HG03469 (cell line): ENCODE data around the gene ID3.

Source experiments
- ATAC-seq: cut with Tn5 transposase; IDR thresholded peaks from one replicate; pipeline ENCODE4 v1.9.1; 2021; ENCODE audit warnings: mild to moderate bottlenecking, moderate library complexity, moderate number of reproducible peaks; ENCODE audit not compliant: unreplicated experiment

Gene ID3

DNA sequence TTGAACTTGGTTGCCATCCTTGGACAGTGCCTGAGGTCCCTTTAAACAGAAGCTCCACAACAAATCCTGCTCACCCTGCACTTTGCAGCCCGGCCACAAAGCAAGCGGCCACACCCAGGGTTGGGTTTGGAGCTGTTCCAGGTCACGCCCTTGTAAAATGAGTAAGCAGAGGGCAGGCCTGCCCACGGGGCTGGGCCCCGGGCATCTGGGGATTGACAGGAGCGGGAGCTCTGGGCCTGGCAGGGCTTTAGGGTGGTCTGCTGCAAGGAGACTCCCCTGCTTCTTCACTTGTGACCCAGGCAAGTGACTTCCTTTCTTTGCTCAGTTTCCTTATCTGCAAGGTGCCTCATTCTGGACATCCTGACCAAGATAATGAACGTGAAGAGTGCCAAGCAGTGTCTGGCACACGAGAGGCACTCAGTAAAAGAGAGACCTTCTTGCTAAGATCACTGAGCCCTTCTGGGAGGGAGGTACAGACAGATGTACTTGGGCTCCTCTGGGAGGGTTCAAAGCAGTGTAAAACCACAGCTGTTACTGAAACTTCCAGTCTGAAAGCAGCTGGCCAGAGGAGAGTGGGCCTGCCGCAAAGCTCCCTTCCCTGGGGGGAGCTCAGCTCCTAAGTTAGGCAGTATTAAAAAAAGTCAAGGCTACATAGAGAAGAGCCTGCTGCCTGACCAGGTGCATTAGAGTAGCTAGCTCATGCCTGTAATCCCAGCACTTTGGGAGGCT is 30.9 kb downstream of the ID3 start:
- ATAC-seq = no peak

DNA sequence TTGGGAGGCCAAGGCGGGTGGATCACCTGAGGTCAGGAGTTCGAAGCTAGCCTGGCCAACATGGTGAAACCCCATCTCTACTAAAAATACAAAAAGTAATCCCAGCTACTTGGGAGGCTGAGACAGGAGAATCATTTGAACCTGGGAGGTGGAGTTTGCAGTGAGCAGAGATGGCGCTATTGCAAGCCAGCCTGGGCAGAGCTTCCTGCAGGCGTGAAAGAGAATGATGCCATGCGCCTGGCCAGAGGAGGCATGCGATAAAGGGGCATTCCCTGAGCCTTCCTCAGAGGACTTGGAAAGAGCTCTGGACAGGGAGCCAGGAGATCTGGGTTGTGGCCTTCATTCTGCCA is 31.4 kb downstream of the ID3 start:
- ATAC-seq = no peak

DNA sequence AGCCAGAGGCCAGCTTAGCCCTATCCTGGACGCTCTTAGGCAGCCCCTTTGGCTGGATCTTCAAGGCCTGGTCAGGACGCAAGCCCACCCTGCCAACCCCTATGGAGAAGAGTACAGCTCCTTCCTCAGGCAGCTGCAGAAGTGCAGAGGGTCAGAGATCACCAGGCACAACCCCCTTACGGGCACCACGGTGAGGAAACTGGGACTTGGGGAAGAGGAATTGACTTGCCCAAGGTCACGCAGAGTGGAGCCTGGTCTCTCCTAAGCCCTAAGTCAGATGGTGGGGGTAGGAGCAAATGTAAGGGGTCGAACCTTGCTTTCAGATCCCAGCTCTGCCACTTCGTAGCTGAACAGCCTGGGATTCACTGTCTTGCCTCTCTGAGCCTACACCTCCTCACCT is 31.9 kb downstream of the ID3 start:
- ATAC-seq = no peak

DNA sequence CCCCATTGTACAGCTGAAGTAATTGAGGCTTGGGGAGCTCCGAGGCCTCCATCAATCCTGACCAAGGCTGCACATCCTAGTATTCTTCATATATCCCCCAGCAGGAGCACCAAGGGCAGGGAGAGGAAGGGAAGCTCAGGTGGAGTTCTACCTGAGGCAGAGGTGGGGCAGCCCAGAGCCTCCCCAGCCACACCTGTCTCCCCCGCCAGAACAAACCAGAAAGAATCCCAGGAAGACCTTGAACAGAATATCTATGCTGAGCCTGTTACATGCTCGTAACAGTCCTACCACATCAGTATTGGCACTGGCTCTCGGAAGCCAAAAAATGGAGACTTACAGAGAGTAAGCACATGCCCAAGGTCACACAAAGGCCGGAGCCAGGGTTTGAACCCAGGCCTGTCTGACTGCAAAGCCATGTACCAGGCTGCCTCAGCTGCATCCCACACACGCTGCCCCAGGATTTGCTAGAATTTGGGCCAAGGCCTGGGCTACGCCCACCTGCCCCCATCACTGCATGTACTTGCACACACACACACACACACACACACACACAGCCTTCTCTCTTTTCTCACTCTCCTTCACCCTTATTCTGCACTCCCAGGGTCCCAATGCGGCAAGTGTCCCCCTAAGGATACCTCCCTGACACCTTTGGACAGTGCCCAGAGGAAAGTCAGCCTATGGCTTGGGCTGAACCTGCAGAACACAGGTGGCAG is 32.8 kb downstream of the ID3 start:
- no peak for ATAC-seq

DNA sequence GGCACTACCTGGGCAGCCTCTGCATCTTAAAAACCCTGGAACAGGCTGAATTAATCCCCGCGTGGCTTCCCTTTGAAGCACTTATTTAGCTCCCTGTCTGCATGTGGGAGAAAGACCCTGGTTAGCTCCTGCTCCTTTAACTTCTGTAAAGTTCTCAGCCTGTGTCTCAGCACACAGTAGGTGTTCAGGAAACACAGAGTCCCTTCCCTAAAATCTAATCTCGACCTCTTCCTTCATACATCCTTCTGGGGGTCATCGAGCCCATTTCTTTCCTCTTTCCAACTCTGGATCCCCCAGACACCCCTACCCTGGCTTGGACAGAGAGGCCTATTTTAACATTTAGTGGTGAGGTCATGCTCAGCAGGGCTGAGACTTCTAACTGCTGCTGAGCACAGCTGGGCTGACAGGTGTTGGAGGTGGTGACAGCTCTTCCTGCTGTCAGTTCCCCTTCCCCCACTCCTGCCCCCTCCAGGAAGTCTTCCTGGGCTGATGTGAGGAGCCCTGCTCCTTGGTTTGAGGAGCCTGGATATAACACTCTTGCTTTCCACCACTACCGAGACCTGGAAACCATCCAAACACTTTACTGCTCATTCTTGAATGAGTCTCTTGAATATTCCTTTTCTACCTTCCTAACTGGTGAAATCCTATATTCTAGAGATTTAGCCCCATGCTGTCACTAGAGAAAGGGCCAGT is 33.6 kb downstream of the ID3 start:
- no peak for ATAC-seq

DNA sequence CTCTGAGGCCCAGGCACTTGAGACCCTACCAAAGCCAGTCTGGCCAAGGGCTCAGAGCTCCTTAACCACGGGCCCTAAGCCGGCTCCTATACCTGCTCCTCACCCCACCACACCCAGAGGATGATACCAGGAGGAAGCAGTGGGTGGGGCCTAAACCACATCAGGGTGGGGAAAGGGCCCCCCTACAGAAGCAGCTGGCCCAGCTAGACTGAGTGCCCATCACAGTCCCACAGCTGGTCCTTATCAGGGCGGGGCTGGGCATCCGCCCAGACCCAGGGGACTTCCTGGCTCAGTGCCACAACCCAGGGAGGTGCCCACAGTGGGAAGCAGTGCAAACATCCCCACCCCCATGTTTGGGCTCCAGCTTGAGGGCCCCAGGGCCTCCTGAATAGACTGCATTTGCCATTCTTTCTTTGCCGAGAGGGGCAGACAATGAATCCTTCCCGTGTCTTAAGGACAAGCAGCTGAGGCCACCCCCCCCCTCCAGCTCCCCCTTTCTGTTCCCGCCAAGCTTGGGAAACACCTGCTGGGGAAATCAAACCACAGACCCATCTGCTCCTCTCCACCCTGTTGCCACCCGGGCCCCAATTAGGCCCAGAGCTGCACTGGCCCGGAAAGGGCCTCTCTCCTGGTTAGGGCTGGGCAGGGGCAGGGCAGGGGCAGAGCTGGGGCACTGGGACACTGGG is 34.4 kb downstream of the ID3 start:
- no peak for ATAC-seq

DNA sequence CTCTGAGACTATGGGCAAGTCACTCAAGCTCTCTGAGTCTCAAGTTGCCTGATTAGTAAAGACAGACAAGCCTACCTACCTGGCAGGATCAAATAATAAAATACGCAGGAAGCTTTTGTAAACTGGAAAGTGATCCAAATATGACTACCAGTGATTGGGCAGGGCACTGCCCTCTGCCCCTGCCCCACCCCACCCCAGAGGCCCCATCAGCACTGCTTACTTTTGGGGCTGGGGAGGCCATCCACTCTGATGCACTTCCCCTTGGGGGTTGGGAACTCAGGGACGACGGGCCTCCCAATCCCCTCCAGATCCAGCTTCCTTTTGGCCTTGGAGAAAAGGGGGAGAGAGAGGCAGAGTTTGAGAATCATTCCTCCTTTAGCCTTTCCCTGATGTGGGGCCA is 35.1 kb downstream of the ID3 start:
- ATAC-seq = no peak

DNA sequence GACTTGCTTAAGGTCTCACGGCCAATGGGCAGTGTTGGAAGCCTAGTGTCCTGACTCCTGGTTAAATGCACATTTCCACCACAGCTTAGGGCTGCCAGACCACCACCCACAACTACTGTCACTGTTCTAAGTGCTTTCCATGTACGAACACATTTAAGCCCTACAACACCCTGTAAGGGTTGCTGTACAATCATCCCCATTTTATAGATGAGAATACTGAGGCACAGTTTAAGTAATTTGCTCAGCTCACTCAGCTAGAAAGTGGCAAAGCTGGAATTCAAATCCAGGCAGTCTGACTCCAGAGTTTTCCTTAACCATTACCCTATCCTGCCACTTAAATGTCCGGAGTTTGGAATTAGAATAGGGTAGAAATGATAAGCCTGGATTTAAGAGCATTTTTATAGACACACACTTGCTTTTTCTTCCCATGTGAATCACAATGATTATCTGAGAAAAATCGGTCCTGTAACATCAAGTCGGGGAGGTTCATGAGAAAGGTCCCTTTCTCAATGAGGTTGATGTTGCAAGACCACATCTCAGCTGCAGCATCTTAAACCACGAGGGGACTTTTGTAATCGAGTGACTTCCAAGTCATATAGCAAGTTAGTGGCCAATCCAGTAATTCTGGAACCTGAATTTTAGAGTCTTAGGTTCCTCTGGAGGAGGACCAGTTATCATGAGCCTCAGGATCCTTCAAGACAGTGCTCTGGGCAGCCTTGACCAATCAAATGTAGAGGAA is 36.9 kb downstream of the ID3 start:
- no peak for ATAC-seq

DNA sequence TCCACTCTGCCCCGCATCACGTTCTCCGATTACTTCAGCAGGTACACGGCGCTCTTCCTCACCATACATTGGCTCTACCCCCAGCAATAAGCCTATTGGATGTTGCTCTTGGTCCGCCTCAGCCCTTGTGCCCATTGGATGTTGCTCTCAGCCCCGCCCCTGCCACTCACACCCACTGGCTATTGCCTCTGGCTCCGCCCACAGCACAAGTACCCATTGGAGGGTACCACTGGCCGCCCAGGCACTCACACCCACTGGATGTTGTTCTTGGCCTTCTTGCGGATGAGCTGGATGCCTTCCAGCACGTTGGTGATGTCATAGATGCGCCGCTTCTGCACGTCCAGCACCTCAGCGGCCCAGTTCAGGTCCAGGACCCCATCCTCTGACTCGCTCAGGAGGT is 37.7 kb downstream of the ID3 start:
- ATAC-seq = no peak

DNA sequence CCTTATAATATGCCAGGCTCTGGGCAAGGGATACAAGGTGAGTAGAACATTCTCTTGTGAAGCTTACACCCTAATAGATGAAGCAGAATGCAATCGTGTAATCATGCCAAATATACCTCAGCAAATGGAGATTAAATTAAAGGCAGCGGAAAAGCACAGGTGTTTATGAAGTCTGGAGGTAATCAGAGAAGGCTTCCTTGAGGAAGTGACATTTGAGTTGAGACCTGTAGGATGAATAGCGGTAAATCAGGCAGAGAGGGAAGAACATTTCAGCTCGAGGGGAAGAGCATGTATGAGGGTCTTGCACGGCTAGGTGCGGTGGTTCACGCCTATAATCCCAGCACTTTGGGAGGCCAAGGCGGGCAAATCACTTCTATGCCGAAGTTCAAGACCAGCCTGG is 41.7 kb downstream of the ID3 start:
- no peak for ATAC-seq

DNA sequence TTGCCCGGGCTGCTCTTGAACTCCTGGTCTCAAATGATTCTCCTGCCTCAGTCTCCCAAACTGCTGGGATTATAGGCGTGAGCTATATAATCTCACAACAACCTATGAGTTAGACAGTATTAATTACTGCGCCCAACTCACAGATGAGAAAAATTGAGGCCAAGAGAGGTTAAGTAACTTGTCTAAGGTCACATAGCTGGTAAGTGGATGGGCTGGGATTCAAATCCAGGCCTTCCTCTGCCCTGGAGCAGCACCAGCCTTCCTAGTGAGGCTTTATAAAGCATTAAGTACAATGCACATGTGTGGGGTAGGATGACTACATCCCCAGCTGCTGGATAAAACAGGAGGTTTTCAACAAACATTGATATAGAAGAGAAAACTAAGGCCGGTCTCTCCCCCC is 43.4 kb downstream of the ID3 start:
- no peak for ATAC-seq

DNA sequence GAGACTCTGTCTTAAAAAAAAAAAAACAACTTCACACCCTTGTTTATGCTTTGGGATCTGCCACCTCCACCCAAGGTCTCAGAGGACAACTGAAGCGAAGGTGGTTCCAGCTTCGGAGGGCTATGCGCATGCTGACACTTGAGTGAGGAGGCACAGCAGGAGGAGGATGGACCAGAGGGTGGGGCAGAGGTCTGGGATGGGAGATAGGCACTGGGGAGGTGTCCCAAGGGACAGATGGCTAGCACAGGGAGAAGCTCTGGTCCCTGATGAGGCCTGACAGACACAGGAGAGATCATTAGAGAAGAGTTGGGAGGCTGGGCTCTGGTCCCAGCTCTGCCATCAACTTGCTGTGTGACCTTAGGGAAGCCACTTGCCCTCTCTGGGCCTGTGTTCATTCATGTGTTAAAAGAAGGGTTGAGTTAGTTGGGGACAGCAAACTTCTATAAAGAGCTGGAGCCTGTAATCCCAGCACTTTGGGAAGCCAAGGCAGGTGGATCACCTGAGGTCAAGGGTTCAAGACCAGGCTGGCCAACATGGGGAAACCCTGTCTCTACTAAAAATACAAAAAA is 45.1 kb downstream of the ID3 start:
- ATAC-seq = no peak

DNA sequence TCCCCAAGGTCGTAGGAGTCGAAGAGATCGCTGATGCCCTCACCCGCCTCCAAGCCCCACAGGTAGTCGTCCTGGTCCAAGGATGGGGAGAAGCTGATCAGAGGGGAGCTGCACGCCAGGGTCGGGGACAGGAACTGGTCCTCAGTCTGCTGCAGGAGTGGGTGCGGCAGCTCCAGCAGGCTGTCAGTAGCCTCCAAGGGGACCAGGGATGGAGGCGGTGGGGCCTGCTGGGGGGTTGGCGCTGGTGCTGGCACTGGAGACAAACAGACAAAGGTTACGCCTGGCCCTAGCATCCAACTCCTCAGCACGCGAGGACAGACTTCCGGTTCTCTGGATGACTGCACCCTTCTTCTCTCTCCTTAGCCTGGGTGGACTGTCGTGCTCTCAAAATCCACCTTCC is 49.4 kb downstream of the ID3 start:
- ATAC-seq = no peak
